Inferior parietal cortex (tissue), 1 donor: ENCODE results near the gene TMEM131L.
"Not testable (repeated sequence)": the region's sequence is repeated elsewhere in the genome, so short reads cannot be mapped to it uniquely, and the experiment has no call there.

Experiments used
- DNase-seq: peaks from one replicate; pipeline ENCODE4 v3.0.0-alpha.2; 2016; ENCODE audit errors: extremely low spot score

TMEM131L gene, protein sequence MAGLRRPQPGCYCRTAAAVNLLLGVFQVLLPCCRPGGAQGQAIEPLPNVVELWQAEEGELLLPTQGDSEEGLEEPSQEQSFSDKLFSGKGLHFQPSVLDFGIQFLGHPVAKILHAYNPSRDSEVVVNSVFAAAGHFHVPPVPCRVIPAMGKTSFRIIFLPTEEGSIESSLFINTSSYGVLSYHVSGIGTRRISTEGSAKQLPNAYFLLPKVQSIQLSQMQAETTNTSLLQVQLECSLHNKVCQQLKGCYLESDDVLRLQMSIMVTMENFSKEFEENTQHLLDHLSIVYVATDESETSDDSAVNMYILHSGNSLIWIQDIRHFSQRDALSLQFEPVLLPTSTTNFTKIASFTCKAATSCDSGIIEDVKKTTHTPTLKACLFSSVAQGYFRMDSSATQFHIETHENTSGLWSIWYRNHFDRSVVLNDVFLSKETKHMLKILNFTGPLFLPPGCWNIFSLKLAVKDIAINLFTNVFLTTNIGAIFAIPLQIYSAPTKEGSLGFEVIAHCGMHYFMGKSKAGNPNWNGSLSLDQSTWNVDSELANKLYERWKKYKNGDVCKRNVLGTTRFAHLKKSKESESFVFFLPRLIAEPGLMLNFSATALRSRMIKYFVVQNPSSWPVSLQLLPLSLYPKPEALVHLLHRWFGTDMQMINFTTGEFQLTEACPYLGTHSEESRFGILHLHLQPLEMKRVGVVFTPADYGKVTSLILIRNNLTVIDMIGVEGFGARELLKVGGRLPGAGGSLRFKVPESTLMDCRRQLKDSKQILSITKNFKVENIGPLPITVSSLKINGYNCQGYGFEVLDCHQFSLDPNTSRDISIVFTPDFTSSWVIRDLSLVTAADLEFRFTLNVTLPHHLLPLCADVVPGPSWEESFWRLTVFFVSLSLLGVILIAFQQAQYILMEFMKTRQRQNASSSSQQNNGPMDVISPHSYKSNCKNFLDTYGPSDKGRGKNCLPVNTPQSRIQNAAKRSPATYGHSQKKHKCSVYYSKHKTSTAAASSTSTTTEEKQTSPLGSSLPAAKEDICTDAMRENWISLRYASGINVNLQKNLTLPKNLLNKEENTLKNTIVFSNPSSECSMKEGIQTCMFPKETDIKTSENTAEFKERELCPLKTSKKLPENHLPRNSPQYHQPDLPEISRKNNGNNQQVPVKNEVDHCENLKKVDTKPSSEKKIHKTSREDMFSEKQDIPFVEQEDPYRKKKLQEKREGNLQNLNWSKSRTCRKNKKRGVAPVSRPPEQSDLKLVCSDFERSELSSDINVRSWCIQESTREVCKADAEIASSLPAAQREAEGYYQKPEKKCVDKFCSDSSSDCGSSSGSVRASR (N-terminal part only)

GRCh38 chr4:153466081-153466948, at the start of gene TMEM131L:
Gene TMEM131L (plus strand): TSS chr4:153466360. CDS start chr4:153466398, 38 bp downstream.
- DNase-seq: no peak

DNA sequence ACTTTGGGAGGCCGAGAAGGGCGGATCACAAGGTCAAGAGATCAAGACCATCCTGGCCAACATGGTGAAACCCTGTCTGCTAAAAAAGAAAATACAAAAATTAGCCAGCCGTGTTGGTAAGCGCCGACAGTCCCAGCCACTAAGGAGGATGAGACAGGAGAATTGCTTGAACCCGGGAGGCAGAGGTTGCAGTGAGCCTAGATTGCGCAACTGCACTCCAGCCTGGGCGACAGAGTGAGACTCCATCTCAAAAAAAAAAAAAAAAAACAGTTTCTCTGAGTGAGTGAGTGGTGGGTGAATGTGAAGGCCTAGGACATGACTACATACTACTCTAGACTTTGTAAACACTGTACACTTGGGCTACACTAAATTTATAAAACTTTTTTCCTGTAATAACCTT, 49.7 kb upstream of the TMEM131L start:
- not testable (repeated sequence) for DNase-seq

DNA sequence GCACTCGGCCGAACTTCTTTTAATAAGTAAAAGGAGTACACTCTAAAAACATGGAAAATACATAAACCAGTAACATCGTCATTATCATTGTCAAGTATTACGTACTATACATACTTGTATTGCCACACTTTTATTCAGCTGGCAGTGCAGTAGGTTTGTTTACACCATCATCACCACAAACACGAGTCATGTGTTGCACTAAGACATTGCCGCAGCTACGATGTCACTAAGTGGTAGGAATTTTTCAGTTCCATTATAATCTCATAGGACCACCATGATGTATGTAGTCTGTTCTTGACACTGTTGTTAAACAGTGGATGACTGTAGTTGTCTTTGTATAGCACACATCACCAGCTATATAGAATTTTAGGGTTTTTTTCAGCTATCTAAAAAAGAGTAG, 48.0 kb upstream of the TMEM131L start:
- DNase-seq: no peak

DNA sequence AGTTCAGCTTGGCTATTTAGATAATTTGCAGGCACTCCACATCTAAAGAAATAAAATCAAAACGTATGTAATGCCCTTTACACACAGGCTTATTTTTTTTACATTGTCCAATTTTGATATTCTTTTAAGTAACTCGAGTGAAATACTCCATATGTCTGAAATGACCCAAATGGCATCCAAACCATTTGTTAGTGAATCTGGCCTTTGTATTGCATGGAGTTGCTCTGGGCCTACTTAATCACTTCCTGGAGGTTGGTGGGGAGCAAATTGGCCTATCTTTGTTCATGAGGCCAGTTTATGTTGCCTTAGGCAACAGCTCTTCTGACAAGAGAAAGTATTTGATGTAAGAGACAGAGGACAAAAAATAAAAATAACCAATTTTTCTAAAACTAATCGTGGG, 47.6 kb upstream of the TMEM131L start:
- DNase-seq: no peak

- DNase-seq: no peak
Observed at GRCh38 chr4:153419029-153419428, 47.1 kb upstream of the TMEM131L start.

DNA sequence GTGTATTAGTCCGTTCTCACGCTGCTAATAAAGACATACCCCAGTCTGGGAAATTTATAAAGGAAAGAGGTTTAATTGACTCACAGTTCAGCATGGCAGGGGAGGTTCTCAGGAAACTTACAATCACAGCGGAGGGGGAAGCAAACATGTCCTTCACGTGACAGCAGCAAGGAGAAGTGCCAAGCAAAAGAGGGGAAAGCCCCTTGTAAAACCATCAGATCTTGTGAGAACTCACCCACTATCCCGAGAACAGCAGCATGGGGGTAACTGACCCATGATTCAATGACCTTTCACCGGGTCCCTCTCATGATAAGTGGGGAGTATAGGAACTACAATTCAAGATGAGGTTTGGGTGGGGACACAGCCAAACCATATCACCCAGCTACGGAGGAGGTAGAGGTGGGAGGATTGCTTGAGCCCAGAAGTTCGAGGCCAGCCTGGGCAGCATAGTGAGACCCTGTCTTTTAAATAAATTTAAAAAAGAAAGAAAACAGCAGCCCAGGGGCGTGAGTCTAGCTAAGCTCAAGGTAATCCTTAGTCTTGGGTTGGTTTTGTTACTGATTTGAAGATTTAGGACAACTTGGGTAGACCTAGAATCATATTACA, 46.4 kb upstream of the TMEM131L start:
- DNase-seq: no peak

DNA sequence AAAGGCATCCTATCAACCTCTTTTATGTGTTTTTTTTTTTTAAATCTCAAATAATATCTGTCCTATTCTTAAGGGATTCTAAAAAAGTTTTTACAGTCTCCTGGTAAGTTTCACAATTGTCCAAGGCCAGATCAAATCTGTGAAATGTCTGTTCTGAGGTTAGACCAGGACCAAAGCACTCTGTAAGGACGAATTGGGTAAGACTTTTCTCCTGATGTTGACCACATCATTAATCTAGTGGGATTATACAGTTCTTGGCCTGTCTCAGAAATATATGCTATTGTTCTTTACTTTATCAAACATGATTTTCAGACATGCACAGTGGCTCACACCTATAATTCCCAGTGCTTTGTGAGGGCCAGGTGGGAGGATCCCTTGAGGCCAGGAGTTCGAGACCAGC, 45.8 kb upstream of the TMEM131L start:
- DNase-seq: no peak

GRCh38 chr4:153421941-153422340, 44.2 kb upstream of the TMEM131L start:
- no peak for DNase-seq

GRCh38 chr4:153426207-153426885, 39.8 kb upstream of the TMEM131L start:
- no peak for DNase-seq

GRCh38 chr4:153427363-153428071, 38.6 kb upstream of the TMEM131L start:
- no peak for DNase-seq

DNA sequence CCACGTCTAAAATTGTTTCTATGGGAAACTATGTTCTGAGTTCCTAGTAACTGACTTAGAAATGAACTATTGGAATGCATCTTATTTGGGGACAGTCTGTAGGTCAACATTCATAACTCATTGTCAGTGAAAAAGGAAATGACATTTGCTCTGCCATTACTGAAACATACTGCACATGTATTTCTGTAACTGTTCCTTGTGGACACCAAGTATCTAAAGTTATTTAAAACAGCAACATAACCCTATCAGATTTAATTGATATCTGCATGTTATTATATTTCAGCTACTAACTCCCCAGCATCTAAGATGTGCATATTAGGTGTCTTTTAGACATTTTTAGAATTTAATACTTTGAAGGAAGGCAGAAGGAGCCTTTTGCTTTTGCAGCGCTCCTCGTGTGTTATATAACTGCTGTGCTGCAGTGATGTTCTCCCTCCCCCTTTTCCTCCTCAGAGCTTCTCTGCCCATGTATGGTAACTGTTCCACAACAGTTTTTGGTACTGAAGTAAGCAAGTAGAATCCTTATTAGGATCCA, 37.2 kb upstream of the TMEM131L start:
- no peak for DNase-seq

- peak; percentile 47 for DNase-seq
Observed at GRCh38 chr4:153432965-153433753, 33.0 kb upstream of the TMEM131L start.

GRCh38 chr4:153433754-153434105, 32.4 kb upstream of the TMEM131L start:
- no peak for DNase-seq

DNA sequence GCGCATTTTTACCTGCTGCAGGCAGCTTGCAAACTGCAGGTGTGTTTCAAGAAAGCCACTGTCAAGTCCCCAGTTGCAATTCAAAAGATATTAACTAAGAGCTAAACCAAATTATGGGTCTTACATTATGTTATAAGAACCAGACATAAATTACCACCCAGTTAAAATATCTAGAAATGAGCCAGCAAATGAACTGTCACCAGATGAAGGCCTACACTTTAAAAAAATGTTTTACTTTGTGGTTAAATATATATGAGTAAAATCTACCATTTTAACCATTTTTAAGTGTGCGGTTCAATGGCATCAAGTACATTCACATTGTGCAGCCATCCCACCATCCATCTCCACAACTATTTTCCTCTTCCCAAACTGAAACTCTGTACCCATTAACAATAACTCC, 32.0 kb upstream of the TMEM131L start:
- no peak for DNase-seq

- no peak for DNase-seq
Observed at GRCh38 chr4:153438916-153439756, 27.0 kb upstream of the TMEM131L start.

GRCh38 chr4:153439831-153440230, 26.3 kb upstream of the TMEM131L start:
- DNase-seq: no peak

DNA sequence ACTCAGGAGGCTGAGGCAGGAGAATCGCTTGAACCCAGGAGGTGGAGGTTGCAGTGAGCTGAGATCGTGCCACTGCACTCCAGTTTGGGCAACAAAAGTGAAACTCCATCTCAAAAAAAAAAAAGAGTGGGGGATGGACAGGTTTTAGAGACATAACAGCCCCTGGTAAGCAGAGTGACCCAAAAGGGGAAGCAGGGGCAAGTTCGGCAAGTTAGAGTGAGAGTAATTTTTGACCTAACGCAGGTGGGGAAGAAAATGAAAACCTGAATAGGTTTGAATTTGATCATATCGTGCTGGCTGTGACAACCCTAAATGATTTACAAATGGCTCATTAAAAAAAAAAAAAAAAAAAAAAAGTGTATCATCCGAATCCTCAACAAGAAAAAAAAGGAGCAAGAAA, 25.7 kb upstream of the TMEM131L start:
- no peak for DNase-seq
